Neural progenitor cell (in vitro differentiated cells): ENCODE measurements around the gene ACTRT2. TPM values are rescaled to one million over a fixed set of nuclear protein-coding genes. Genes with fewer than 3 reads are reported as not detected.
A peak's percentile ranks its signal among the peaks of the same experiment; 100 is the strongest.

ENCODE experiments used
- DNase-seq: peaks from one replicate; pipeline ENCODE4 v3.0.0-alpha.2; 2016; ENCODE audit warnings: low spot score
- H2AFZ ChIP-seq: fragments of 200-600 bp; sonication (generic); replicated peaks from 2 replicates; pipeline ENCODE4 v1.6.1; 2016; ENCODE audit warnings: antibody characterized with exemption
- H3F3A ChIP-seq: fragments of 200-600 bp; sonication (generic); 2 replicates; pipeline ENCODE4 v1.6.1; 2016; ENCODE audit warnings: antibody characterized with exemption, low read depth
- H3K27ac ChIP-seq: fragments of 200-600 bp; sonication (generic); 2 replicates; pipeline ENCODE4 v1.5.1; 2016; ENCODE audit warnings: mild to moderate bottlenecking
- H3K27me3 ChIP-seq: fragments of 200-600 bp; sonication (generic); 2 replicates; pipeline ENCODE4 v1.6.1; 2016; ENCODE audit warnings: mild to moderate bottlenecking, moderate library complexity
- H3K36me3 ChIP-seq: fragments of 200-600 bp; sonication (generic); 2 replicates; pipeline ENCODE4 v1.5.1; 2016
- H3K4me1 ChIP-seq: fragments of 200-600 bp; sonication (generic); 2 replicates; pipeline ENCODE4 v1.6.1; 2016; ENCODE audit warnings: mixed run types
- H3K4me2 ChIP-seq: fragments of 200-600 bp; sonication (generic); 2 replicates; pipeline ENCODE4 v1.6.1; 2016
- H3K4me3 ChIP-seq: fragments of 200-600 bp; sonication (generic); 2 replicates; pipeline ENCODE4 v1.5.1; 2016
- H3K79me2 ChIP-seq: fragments of 200-600 bp; sonication (generic); 2 replicates; pipeline ENCODE4 v1.6.1; 2016; ENCODE audit warnings: low read depth
- H3K9ac ChIP-seq: fragments of 200-600 bp; sonication (generic); 2 replicates; pipeline ENCODE4 v1.6.1; 2016
- H3K9me3 ChIP-seq: fragments of 200-600 bp; sonication (generic); 2 replicates; pipeline ENCODE4 v1.5.1; 2016; ENCODE audit warnings: low read depth
- H4K20me1 ChIP-seq: fragments of 200-600 bp; sonication (generic); 2 replicates; pipeline ENCODE4 v1.6.1; 2016; ENCODE audit warnings: low read depth
- H3K27ac Mint-ChIP-seq: 3 replicates; pipeline ENCODE4 v1.8.0; 2021; ENCODE audit warnings: mixed read lengths
- H3K27me3 Mint-ChIP-seq: 2 replicates; pipeline ENCODE4 v1.8.0; 2022; ENCODE audit warnings: low read depth, mild to moderate bottlenecking, inconsistent platforms, moderate library complexity, mixed read lengths; ENCODE audit not compliant: insufficient read depth
- H3K36me3 Mint-ChIP-seq: 3 replicates; pipeline ENCODE4 v1.8.0; 2021; ENCODE audit warnings: mixed read lengths
- H3K4me1 Mint-ChIP-seq: 3 replicates; pipeline ENCODE4 v1.8.0; 2021; ENCODE audit warnings: mixed read lengths
- H3K4me3 Mint-ChIP-seq: 3 replicates; pipeline ENCODE4 v1.8.0; 2021; ENCODE audit warnings: mild to moderate bottlenecking, moderate library complexity, mixed read lengths
- H3K9me3 Mint-ChIP-seq: 3 replicates; pipeline ENCODE4 v1.8.0; 2020; ENCODE audit warnings: mixed read lengths
- EZH2 ChIP-seq: fragments of 200-600 bp; sonication (generic); IDR thresholded peaks from 2 replicates; pipeline ENCODE4 v1.6.1; 2017; ENCODE audit warnings: antibody characterized with exemption, mild to moderate bottlenecking, moderate library complexity
- EZH2phosphoT487 ChIP-seq: fragments of 200-600 bp; sonication (generic); IDR thresholded peaks from 2 replicates; pipeline ENCODE4 v1.6.1; 2017; ENCODE audit warnings: antibody characterized with exemption
- total RNA-seq: library from RNA; depleted of rRNA; stranded (reverse); fragments of >200 nt; gene quantifications from 2 replicates; pipeline ENCODE4 v1.2.3, GENCODE V29; 2015; ENCODE audit warnings: low replicate concordance
- TF ChIP-seq, protein P1 (sequence below): fragments of 200-600 bp; sonication (generic); IDR thresholded peaks from 2 replicates; pipeline ENCODE4 v1.5.1; 2017; ENCODE audit warnings: antibody characterized with exemption, mild to moderate bottlenecking

ACTRT2 gene
- total RNA-seq, 1 donor from 2014 or later = not detected

DNA sequence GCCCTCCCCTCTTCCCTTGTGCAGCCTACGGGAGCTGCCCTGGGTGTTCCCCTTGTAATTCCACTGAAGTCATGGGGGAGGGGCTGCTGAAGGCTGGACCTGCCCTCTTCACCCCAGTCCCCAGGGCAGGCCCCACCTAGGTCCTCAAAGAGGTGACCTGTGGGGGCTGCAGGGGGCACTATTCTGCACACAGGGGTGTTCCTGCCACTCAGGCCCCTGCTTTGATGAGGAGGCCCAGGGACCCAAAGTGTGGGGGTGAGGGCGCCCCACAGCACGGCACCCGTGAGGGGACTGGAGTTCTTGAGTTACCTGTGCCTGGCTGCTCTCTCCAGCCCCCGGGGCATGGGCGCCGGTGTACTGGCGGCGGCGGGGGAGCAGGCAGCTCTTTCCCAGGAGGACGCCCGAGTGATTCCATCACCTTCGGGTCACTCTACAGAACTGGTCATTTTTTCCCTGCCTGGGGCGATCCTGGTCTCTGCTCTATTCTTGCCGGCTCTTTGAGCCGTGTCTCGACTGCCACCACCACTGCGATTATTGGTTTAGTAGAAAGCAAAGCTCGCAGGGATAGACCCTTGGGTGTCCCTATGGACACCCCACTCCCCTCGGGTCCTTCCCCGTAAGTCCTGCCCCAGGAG lies 40.8 kb downstream of the ACTRT2 start:
- Histone ChIP-seq H3K36me3 (no peaks in the 10 kb centered on the region), H3K27ac (no peak overlapping the region), H3K4me3 (peak overlapping the region; percentile 33), H3K9ac (no peak overlapping the region), H3K27me3 (peaks cover 100% of the 10 kb centered on the region), H4K20me1 (peaks cover 25% of the 10 kb centered on the region), H3K79me2 (no peaks in the 10 kb centered on the region), H2AFZ (no peak overlapping the region), H3K9me3 (no peaks in the 10 kb centered on the region), H3K4me2 (peak overlapping the region; percentile 81), H3K4me1 (peaks cover 22% of the 10 kb centered on the region), H3F3A (peaks cover 13% of the 10 kb centered on the region)
- Mint-ChIP-seq H3K9me3 (no peaks in the 10 kb centered on the region), H3K4me3 (peak overlapping the region; percentile 41), H3K36me3 (no peaks in the 10 kb centered on the region), H3K27ac (no peak overlapping the region), H3K4me1 (peaks cover 13% of the 10 kb centered on the region), H3K27me3 (peaks cover 58% of the 10 kb centered on the region)
- peak; percentile 41 for DNase-seq
- TF ChIP-seq, protein P1, sequence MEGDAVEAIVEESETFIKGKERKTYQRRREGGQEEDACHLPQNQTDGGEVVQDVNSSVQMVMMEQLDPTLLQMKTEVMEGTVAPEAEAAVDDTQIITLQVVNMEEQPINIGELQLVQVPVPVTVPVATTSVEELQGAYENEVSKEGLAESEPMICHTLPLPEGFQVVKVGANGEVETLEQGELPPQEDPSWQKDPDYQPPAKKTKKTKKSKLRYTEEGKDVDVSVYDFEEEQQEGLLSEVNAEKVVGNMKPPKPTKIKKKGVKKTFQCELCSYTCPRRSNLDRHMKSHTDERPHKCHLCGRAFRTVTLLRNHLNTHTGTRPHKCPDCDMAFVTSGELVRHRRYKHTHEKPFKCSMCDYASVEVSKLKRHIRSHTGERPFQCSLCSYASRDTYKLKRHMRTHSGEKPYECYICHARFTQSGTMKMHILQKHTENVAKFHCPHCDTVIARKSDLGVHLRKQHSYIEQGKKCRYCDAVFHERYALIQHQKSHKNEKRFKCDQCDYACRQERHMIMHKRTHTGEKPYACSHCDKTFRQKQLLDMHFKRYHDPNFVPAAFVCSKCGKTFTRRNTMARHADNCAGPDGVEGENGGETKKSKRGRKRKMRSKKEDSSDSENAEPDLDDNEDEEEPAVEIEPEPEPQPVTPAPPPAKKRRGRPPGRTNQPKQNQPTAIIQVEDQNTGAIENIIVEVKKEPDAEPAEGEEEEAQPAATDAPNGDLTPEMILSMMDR = peak; percentile 10
- no peak for TF ChIP-seq EZH2phosphoT487
- no peak for TF ChIP-seq EZH2

DNA sequence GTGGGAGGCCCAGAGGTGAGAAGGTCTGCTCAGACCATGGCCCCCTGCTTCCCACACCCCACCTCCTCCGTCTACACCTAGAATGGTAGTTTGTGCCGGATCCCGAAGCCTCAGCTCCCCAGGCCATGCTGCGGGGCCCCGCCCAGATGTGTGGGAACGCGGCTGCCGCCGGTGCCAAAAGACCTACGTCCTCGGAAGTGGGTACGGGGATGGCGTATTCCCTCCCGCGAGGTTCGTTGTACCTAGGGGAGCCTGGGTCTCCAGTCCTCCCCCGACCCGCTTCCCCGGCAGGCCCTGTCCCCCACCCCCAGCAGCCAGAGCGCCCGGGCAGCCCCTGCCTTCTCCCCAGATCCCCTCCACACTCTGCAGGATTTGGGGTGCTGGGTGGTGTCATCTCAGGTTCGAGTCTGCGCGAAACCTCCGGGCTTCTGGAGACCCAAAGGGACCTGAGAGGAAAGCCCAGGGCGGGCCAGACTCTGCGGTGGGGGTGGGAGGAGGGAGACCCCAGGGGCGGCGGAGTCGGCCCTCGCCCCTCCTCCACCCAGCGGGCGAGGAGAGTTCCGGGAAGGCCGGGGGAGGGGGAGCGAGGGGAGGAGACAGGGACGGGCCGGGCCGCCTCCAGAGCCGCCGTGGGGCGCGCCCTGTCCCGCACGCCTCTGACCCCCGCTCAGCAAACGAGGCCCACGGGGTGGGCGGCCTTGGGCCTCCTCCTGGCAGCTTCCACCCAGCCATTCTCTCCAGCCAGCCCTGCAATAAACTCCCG lies 41.5 kb downstream of the ACTRT2 start:
- no peaks in the 10 kb centered on the region for H3K36me3 ChIP-seq
- no peaks in the 10 kb centered on the region for H3K36me3 Mint-ChIP-seq
- peak overlapping the region; percentile 81 for H3K4me2 ChIP-seq
- no peaks in the 10 kb centered on the region for H3K9me3 Mint-ChIP-seq
- H2AFZ ChIP-seq = no peak overlapping the region
- peak overlapping the region; percentile 33 for H3K4me3 ChIP-seq
- H3K9ac ChIP-seq = no peak overlapping the region
- H3F3A ChIP-seq = peaks cover 13% of the 10 kb centered on the region
- H3K27me3 Mint-ChIP-seq = peaks cover 60% of the 10 kb centered on the region
- peaks cover 13% of the 10 kb centered on the region for H3K4me1 Mint-ChIP-seq
- peak; percentile 65 for DNase-seq
- no peaks in the 10 kb centered on the region for H3K9me3 ChIP-seq
- no peak overlapping the region for H3K27ac ChIP-seq
- H4K20me1 ChIP-seq = peaks cover 31% of the 10 kb centered on the region
- peak overlapping the region; percentile 41 for H3K4me3 Mint-ChIP-seq
- H3K4me1 ChIP-seq = peaks cover 29% of the 10 kb centered on the region
- no peaks in the 10 kb centered on the region for H3K79me2 ChIP-seq
- H3K27ac Mint-ChIP-seq = no peak overlapping the region
- peaks cover 100% of the 10 kb centered on the region for H3K27me3 ChIP-seq
- TF ChIP-seq EZH2phosphoT487 = no peak
- TF ChIP-seq, protein P1 = no peak
- TF ChIP-seq EZH2 = no peak

DNA sequence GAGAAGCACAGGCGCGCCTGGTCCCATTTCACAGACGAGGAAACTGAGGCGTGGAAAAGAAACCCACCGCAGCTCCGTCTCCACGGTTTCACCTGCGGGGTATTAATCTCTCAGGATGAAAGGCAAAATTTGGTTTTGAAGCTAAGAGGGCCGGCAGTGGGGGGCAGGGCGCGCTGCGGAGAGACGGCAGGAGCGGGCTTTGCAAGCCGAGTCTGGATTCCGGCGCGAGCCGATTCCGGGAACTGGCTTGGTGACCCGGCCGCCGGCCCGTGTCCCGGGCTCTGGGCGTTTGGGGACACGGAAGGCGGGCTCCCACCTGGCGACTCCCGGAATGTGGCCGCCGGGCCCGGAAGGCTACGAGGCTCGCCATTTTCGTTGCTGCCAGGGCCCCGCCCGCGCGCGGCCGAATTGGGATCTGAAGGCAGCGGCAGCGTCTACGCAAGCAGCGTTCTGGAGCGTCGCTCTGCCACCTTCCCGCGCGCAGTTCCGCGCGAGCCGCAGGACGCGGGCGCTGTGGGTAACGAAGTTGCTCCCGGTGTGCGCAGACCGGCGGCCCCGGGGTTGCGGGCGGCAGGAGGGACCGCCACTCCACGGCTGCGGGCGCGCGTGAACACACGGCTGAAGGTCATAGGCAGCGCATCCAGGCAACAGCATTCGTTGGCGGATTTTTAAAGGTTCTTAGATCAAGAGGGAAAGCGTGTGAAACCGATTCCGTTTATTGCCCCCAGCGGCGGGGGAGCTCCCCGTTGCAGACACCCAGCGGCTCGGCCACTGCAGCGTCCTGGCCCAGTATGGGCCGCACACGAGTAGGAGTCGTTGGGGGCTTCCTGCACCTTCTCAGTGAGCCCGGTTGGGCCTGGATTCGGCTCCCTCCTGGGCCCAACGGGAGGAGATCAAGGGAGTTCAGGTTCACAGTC lies 42.4 kb downstream of the ACTRT2 start:
- peak overlapping the region; percentile 48 for H3K4me3 Mint-ChIP-seq
- H3K9me3 Mint-ChIP-seq = no peaks in the 10 kb centered on the region
- peaks cover 13% of the 10 kb centered on the region for H3K4me1 Mint-ChIP-seq
- Histone ChIP-seq H3K4me2 (peak overlapping the region; percentile 81), H2AFZ (no peak overlapping the region), H3K9ac (no peak overlapping the region), H3F3A (peaks cover 13% of the 10 kb centered on the region), H3K27me3 (peaks cover 100% of the 10 kb centered on the region), H4K20me1 (peaks cover 31% of the 10 kb centered on the region), H3K4me3 (peak overlapping the region; percentile 33), H3K4me1 (peaks cover 36% of the 10 kb centered on the region), H3K79me2 (no peaks in the 10 kb centered on the region), H3K27ac (no peak overlapping the region), H3K9me3 (no peaks in the 10 kb centered on the region), H3K36me3 (no peaks in the 10 kb centered on the region)
- H3K27me3 Mint-ChIP-seq = peaks cover 57% of the 10 kb centered on the region
- peak; percentile 66 for DNase-seq
- no peaks in the 10 kb centered on the region for H3K36me3 Mint-ChIP-seq
- TF ChIP-seq EZH2phosphoT487 (peak; percentile 98), EZH2 (peak; percentile 99)
- TF ChIP-seq, protein P1 = no peak
- no peak overlapping the region for H3K27ac Mint-ChIP-seq
